Left ventricle myocardium inferior (tissue), 1 donor: Measurements from ENCODE around the gene SDR42E1. TPM values are rescaled to one million over a fixed set of nuclear protein-coding genes. Genes with fewer than 3 reads are reported as not detected.

Source experiments
- DNase-seq: peaks from one replicate; pipeline ENCODE4 v3.0.0-alpha.2; 2020
- H3K27ac ChIP-seq: fragments of 200-600 bp; replicated peaks from 2 replicates; pipeline ENCODE4 v1.8.0; 2021
- H3K27me3 ChIP-seq: fragments of 200-600 bp; 2 replicates; pipeline ENCODE4 v1.8.0; 2021; ENCODE audit warnings: low read depth
- H3K36me3 ChIP-seq: fragments of 200-600 bp; 2 replicates; pipeline ENCODE4 v1.8.0; 2021
- H3K4me1 ChIP-seq: fragments of 200-600 bp; 2 replicates; pipeline ENCODE4 v1.8.0; 2021
- H3K4me3 ChIP-seq: fragments of 200-600 bp; 2 replicates; pipeline ENCODE4 v1.8.0; 2021; ENCODE audit warnings: mild to moderate bottlenecking, moderate library complexity
- H3K9me3 ChIP-seq: fragments of 200-600 bp; replicated peaks from 2 replicates; pipeline ENCODE4 v1.8.0; 2021
- CTCF ChIP-seq: fragments of 200-600 bp; IDR thresholded peaks from 2 replicates; pipeline ENCODE4 v1.8.0; 2021; ENCODE audit warnings: antibody characterized with exemption, mild to moderate bottlenecking, borderline replicate concordance
- intact Hi-C: fragments of 100-400 bp; cut with micrococcal nuclease; formaldehyde crosslinking; loops from one replicate; pipeline ENCODE4 v1.11.0; 2022
- total RNA-seq: library from RNA; stranded (reverse); fragmentation: NEBNext Ultra II Directional; extraction: Animal tissue kit (Norgen Biotek cat#: 25700); gene quantifications from one replicate; pipeline ENCODE4 v1.2.1, GENCODE V29; 2021
- donor health status: DM: no; HTN: yes; CAD: no; lungs with severe emphysema.

The SDR42E1 gene
- total RNA-seq, 1 donor from 2014 or later: 0.52 TPM

- Histone ChIP-seq H3K27ac (no peak overlapping the region), H3K4me3 (no peak overlapping the region), H3K36me3 (no peaks in the 10 kb centered on the region), H3K9me3 (no peaks in the 10 kb centered on the region), H3K4me1 (no peaks in the 10 kb centered on the region), H3K27me3 (peaks cover 72% of the 10 kb centered on the region)
- no peak for DNase-seq
- TF ChIP-seq CTCF: no peak
- intact Hi-C loops: no loop called here
These were observed 26.4 kb upstream of the SDR42E1 start for GRCh38 chr16:82037666-82038065.

- Histone ChIP-seq H3K27me3 (peaks cover 76% of the 10 kb centered on the region), H3K4me3 (no peak overlapping the region), H3K4me1 (no peaks in the 10 kb centered on the region), H3K27ac (no peak overlapping the region), H3K36me3 (no peaks in the 10 kb centered on the region), H3K9me3 (no peaks in the 10 kb centered on the region)
- no peak for DNase-seq
- intact Hi-C loops: no loop called here
- no peak for TF ChIP-seq CTCF
These were observed 26.0 kb upstream of the SDR42E1 start for GRCh38 chr16:82037251-82037650.

GRCh38 chr16:82034981-82035612, 23.8 kb upstream of the SDR42E1 start, which contains the start of gene HSD17B2:
Gene HSD17B2 (plus strand): TSS chr16:82035253. CDS start chr16:82035425, 172 bp downstream.
- H3K9me3 ChIP-seq: no peaks in the 10 kb centered on the region

GRCh38 chr16:82033683-82034300, 22.5 kb upstream of the SDR42E1 start:
- TF ChIP-seq CTCF: no peak
- no peaks in the 10 kb centered on the region for H3K36me3 ChIP-seq
- no peak overlapping the region for H3K27ac ChIP-seq
- no peak overlapping the region for H3K4me3 ChIP-seq
- no peaks in the 10 kb centered on the region for H3K4me1 ChIP-seq
- intact Hi-C loops: no loop called here
- H3K9me3 ChIP-seq: no peaks in the 10 kb centered on the region
- no peak for DNase-seq
- H3K27me3 ChIP-seq: peaks cover 58% of the 10 kb centered on the region

More at GRCh38 chr16:82034981-82035612, 23.8 kb upstream of the SDR42E1 start, which contains the start of gene HSD17B2:
- Histone ChIP-seq H3K4me3 (no peak within 1 kb of the TSS), H3K27ac (no peak within 1 kb of the TSS), H3K36me3 (no peaks in the 10 kb centered on the region), H3K4me1 (no peaks in the 10 kb centered on the region), H3K27me3 (peaks cover 67% of the 10 kb centered on the region)
- DNase-seq: no peak
- intact Hi-C loops: no loop called here
- no peak for TF ChIP-seq CTCF

- DNase-seq: no peak
- H3K27ac ChIP-seq: no peak overlapping the region
- no peaks in the 10 kb centered on the region for H3K9me3 ChIP-seq
- no peaks in the 10 kb centered on the region for H3K4me1 ChIP-seq
- no peaks in the 10 kb centered on the region for H3K36me3 ChIP-seq
- peaks cover 50% of the 10 kb centered on the region for H3K27me3 ChIP-seq
- TF ChIP-seq CTCF: no peak
- intact Hi-C loops: no loop called here
- no peak overlapping the region for H3K4me3 ChIP-seq
These were observed 21.7 kb upstream of the SDR42E1 start for GRCh38 chr16:82033006-82033405.
